NCI-H446 treated with DMSO at 0.1 percent for 48 hours (cell line): Measurements from ENCODE around the gene TMIGD2.
A peak's percentile ranks its signal among the peaks of the same experiment; 100 is the strongest.
"Not testable (repeated sequence)": the region's sequence is repeated elsewhere in the genome, so short reads cannot be mapped to it uniquely, and the experiment has no call there.

Experiments
- DNase-seq: peaks from one replicate; lab custom pipeline; 2025; lab: John Stamatoyannopoulos, UW

The TMIGD2 gene

DNA sequence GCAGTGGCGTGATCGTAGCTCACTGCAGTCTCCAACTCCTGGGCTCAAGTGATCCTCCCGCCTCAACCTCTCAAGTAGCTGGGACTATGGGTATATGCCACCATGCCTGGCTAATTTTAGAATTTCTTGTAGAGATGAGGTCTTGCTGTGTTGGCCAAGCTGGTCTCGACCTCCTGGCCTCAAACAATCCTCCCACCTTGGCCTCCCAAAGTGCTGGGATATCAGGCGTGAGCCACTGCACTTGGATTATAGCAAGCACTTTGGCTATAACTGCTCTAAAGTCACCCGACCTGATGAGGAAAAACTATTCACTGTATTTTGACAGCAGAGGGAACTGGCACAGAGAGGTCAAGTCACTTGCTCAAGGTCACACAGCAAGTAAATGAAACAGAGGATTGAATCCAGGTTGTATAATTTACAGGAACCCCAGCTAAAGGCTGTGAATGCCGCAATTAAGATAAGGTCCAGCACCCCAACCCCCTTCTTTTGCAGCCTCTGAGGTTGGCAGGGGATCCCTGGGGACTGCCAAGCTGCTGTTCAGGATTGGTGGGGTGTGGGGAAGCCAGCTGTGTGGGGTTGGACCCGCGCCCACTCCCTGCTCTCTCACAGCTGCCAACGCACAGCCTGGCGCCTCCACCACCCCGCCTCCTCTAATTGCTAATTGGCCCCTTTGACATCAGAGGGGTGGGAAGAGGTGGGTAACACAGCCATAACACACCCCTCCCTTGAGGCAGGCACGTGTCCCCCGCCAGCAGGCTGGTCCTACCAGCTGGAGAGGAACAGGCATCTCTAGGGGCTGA is 6.0 kb downstream of the TMIGD2 start:
- DNase-seq: peak; percentile 88

DNA sequence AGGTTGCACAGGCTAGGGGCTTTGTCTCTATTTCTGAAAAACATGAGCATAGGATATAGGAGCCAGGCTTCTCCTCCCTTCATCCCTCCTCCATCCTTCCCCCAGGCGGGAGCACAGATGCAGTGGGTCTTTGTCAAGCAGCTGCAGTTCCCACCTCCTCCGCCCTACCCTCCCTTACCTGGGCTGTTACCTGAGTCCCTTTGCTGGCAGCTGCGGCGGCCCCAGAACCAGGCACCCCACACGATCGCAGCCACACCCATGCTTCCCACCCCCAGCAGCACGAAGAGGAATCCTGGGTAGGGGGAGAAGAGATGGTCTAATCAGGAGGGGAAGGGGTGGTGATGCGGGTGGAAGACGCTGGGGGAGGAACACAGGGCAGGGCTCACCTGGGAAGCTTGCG is 7.8 kb downstream of the TMIGD2 start:
- no peak for DNase-seq

- no peak for DNase-seq
These were observed 9.7 kb downstream of the TMIGD2 start for GRCh38 chr19:4292515-4292914.

DNA sequence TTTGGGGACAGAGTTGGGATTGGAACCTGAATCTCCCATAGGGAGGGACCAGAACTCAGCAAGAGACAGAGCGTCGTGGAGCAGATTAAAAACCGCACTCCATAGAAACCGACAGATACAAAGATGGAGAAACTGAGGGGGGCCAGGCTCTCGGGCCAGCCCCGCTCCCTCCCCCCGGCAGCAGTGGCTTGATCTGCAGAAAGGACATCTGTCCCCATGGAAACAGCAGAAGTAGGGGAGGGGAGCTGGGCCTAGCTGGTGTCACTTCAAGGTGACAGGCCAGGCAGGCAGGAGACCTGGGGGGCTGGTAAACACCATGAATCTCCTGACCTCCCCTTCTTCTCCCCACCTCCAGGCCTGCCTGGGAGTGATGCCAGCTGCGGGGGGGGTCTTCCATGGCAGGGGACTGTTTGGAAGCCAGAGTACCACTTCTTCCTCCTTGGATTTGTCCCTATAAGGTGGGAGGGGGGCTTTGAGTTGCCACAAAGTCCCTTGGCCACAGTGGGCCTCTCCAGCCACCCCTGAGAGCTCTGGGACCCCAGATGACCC is 10.9 kb downstream of the TMIGD2 start:
- DNase-seq: no peak

DNA sequence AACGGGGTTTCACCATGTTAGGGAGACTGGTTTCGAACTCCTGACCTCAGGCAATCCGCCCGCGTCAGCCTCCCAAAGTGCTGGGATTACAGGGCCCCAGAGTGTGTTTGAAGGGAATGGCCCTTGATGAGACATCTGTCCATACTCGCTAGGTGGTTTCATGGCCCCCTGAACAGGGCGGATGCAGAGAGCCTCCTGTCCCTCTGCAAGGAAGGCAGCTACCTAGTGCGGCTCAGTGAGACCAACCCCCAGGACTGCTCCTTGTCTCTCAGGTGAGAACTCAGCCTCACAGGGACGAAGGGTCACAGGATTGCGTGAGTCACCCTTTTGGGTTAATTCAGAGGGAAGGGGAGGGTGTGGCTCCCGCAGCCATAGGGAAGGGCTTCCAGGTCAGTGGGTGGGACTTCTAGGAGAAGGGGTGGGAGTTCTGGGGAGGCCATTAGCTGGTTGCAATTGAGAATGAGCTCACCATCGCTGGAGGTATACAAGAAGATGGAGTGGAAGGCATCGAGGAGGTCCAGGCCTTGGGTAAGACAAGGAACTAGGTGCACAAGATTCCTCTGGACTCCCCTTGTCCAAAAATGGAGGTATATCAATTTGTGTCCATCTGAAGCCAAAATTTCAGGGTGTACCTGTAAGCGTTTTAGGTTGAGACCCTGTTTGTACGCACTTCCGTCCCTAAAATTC is 14.0 kb downstream of the TMIGD2 start:
- no peak for DNase-seq

DNA sequence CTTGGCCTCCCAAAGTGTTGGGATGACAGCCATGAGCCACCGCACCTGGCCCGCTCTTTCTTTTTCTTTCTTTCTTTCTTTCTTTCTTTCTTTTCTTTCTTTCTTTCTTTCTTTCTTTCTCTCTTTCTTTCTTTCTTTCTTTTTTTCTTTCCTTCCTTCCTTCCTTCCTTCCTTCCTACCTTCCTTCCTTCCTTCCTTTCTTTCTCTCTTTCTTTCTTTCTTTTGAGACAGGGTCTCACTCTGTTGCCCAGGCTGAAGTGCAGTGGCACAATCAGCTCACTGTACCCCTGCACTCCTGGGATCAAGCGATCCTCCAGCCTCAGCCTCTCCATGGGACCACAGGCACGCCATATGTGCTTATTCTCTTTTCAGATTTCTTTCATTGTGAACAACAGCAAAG is 16.0 kb downstream of the TMIGD2 start:
- not testable (repeated sequence) for DNase-seq

DNA sequence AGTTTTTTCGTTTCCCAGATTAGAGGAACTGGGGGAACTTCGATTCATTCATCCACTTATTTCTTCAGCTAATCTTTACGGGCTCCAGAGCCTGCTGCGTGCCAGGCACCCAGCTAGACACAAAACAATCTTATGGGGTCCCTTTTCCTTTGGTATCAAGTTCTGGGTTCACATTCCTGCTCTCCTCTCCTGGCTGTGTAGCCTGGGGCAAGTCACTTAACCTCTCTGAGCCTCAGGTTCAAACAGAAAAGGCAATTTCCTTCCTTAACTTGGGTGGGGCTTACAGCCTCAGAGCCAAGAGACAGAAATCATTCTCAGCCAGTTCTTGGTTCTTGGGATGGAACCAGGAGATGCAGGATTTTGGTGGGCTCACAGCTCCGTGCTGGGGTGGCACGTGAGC is 17.2 kb downstream of the TMIGD2 start:
- no peak for DNase-seq

DNA sequence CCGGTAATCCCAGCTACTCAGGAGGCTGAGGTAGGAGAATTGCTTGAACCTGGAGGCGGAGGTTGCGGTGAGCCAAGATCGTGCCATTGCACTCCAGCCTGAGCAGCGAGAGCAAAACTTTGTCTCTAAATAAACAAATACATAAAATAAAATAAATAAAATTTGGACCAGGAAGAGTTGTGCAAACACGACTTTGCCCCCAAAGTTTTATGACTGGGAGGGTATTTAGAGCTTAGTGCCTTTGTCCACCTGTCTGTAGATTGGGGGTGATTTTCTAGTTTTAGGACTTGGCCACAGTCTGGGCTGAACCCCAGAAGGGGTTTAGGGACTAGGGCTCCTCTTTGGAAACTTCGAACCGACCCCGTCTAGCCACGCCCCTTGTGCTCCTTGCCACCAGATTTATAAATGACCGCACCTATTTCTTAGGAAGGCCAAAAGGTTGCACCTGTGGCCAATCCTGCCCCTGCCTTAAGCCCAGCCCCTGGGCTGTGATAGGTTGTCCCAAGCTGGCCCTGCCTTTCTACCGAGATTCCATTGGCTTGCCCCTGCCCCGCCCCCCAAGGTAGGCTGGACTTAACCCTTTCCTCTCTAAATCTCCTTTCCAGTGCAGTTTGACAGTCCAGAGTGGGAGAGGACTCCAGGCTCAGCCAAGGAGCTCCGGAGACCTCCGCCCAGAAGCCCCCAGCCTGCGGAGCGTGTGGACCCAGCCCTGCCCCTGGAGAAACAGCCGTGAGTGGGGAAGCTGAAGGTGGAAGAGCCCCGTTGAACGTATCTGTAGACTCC is 17.8 kb downstream of the TMIGD2 start:
- DNase-seq: no peak

DNA sequence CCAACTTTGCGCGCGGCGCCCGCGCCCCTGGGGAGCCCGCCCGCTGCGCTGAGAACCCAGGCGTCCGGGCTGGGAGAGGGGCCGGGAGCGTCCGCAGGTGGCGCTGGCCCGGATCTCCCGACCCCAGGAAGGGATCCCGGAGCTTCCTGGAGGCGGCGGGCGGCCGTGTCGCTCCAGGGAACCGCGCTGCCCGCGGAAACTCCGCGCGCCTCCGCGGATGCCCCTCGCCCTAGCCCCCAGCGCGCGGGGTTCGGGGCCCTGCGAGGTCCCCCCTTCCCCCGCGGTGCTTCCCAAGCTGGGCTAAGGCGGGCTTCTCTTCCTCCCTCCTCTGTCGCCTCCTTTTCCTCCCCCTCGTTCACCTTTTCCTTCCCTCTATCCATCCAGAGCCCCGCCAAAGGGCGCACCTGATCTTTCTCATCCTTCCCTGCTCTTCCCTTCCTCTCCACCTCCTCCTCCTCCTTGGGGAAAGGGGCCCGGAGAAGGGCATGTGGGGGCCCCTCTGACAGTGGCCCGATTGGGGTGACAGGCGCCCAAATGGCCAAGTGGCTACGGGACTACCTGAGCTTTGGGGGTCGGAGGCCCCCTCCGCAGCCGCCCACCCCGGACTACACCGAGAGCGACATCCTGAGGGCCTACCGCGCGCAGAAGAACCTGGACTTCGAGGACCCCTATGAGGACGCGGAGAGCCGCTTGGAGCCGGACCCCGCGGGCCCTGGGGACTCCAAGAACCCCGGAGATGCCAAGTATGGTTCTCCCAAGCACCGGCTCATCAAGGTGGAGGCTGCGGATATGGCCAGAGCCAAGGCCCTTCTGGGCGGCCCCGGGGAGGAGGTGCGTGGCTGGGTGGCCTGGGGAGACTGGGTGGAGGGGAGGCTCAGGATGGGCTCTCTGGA is 22.4 kb downstream of the TMIGD2 start:
- DNase-seq: no peak

DNA sequence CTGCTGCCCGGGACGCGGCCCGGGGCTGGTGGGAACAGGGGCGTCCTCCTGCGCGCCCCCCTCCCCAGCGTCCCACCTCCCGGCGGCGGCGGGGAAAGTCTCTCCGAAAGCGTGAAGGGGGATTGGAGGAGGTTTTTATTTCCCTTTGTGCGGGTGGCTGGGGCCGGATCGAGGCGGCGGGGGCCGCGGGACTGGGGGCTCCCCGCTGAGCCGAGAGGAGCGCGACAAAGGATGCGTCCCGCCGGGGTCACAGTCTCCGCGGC is 23.0 kb downstream of the TMIGD2 start:
- no peak for DNase-seq

DNA sequence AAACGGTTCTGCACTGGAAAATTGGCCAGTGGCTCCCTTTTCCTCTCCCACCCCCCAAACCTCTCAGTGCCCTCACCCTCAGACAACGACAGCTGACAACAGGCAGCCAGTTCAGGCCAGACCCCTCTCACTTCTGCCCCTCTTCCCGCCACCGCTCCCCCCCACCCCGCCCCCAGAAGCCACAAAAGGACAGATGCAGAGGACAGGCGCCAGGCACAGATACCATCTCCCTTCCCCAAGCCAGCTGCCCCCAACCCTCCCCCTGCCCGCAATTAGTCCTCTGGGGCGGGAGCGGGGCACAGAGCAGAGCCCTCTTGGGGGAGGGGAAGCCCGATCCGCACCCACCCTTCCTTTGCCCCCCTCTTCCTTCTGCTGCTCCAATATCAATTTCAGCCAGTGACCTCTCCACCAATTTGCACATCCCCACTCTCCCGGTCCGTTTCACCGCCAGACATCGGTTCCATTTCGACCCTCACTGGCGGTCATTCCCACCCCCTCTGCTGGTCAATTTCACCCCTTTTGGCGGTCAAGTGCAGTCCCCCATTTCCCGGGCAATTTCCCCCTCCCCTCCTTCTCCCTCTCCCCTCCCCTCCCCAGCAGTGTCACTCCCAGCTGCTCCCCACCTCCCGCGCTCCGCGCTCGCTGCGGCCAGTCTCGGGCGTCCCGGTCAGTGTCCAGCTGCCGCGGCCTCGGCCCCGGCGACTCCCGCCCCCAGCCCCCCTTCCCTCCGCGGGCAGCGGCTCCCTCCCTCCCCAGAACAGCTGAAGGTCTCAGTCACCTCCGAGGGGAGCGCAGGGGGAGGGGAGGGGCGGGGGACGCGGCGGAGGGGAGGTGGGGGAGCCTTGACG is 23.5 kb downstream of the TMIGD2 start, which contains the start of gene SHD:
TSS of gene SHD (plus strand) at position 848 of the 848 bp plus-strand sequence. CDS start 798 bp downstream, outside the sequence.
- no peak for DNase-seq

DNA sequence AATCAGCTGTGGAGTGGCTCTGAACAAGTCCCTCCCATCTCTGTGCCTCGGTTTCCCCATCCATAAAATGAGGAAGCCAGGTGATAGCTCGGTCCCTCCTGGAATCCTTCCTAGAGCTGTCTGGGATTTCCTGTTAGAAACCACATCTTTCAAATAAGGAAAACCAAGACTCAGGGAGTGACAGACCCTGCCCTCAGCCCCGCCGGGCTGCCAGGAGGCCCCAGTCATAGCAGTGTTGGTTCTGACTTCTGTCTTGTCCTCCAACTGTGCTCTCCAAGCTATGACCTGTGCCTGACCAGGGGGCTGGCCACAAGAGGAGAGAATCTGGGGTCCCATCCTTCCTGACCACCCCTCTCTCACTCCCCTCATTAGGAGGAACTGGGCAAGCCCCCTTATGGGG is 24.2 kb downstream of the TMIGD2 start:
- no peak for DNase-seq

- DNase-seq: no peak
These were observed 24.9 kb downstream of the TMIGD2 start for GRCh38 chr19:4277191-4277696.

- DNase-seq: not testable (repeated sequence)
These were observed 27.9 kb downstream of the TMIGD2 start for GRCh38 chr19:4274321-4274686.

DNA sequence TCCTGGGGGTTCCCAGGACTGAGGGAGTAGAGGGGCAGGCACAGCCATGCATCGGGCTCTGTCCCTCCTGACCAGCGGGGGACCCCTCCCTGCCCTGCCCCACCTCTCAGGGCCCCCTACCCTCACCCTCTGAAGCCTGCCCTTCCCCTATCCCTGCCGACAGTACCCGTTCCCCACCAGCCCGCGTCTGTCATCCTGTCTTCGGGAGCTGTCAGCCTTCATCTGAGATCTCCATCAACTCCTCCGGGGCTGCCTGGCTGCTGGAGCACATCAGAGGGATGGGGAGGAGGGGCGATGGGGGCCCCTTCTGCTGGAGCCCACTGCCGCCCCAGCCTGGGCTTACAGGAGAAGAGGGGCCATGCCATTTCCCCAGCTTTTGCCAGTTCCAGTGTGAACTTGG is 29.3 kb downstream of the TMIGD2 start:
- no peak for DNase-seq

DNA sequence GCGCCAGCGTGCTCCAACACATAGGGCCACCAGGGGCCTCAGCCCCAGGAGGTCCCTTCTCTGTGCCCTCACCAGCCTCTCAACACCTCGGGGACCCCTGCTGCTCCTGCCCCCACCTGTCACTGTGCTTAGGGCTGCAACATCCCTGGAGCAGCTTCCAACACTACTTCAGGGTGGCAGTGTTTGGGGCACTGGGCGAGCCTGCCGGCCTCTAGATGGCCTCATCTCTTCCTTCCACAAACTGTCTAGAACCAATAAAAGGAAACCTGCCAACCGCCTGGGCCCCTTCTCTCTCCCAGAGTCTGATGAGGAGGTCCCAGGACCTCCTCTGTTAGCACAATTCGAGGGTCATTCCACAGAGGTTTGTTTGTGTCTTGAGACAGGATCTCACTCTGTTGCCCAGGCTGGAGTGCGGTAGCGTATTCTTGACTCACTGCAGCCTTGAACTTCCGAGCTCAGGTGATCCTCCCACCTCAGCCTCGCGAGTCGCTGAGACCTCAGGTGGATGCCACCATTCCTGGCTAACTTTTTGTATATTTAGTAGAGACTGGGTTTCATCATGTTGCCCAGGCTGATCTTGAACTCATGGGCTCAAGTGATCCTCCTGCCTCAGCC is 33.3 kb downstream of the TMIGD2 start:
- DNase-seq: no peak

- DNase-seq: no peak
These were observed 34.0 kb downstream of the TMIGD2 start for GRCh38 chr19:4267901-4268815.

DNA sequence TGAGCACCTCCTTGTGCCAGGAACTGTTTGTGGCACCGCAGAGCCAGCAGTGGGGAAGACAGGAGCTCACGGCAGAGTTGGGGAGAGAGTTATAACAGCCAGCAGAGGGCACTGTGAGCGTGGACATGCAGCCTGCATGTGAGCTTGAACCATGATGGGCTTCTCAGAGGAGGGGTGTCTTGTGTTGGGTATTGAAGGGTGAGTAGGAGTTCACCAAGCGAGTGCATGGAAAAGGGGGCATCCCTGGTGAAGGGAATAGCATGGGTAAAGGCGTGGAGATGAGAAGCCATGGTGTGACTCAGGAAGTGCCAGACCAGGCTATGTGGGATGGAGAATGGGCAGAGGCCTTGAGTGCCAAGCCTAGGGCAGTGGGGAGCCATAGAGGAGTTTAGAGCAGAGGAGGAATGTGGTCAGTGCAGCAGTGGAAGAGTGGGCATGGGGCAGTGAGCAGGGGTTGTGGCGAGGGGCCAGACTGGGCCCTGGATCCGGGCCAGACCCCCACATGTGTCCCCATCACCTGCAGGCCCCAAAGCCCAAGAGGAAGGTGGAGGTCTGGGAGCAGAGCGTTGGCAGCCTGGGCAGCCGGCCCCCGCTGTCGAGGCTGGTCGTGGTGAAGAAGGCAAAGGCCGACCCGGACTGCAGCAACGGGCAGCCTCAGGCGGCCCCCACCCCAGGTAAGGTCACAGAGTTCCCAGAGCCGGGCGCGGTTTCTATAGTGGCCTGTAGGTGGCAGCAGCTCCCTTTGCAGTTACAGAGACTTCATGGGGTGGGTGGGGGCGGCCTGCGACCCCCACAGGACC is 34.9 kb downstream of the TMIGD2 start:
- no peak for DNase-seq
